A549 (cell line): Measurements from ENCODE around the gene RASSF8. TPM values are rescaled to one million over a fixed set of nuclear protein-coding genes. Genes with fewer than 3 reads are reported as not detected.

Experiments
- ATAC-seq, 2 experiments: fragments of 200-7000 bp in 1 of 2; fragments of >200 bp in 1 of 2; cut with Nextera tagmentation in 1 of 2; cut with Tn5 transposase in 1 of 2; 3 replicates each; pipeline versions ENCODE4 v1.8.0 to v1.9.1; 2018 to 2020; ENCODE audit warnings: mild to moderate bottlenecking in 1 of 2, moderate library complexity in 1 of 2
- CTCF ChIA-PET: fragments of 300-600 bp; sonication (Branson Sonifier 250); formaldehyde crosslinking; extraction: SDS; loops from one replicate; lab custom pipeline; 2021; ENCODE audit warnings: antibody characterized with exemption, inconsistent platforms; lab: Yijun Ruan, JAX
- POLR2A ChIA-PET: fragments of 350-600 bp; formaldehyde crosslinking; extraction: SDS; loops from one replicate; lab custom pipeline; 2021; ENCODE audit warnings: antibody characterized with exemption, inconsistent platforms; lab: Yijun Ruan, JAX
- DNase-seq, 2 experiments: peaks; one replicate each; pipeline versions ENCODE4 v3.0.0 to v3.0.0-alpha.2; 2011 to 2016; ENCODE audit warnings: low read depth in 1 of 2, low spot score in 1 of 2
- FAIRE-seq: peaks from 2 replicates; lab custom pipeline; 2011; peaks lifted over from hg19 to GRCh38; lab: Jason Lieb, UNC
- H3K27ac ChIP-seq, 2 experiments: fragments of >200 bp; sonication (Bioruptor Twin); formaldehyde crosslinking; 3 replicates each; pipeline ENCODE4 v1.5.1; 2016 to 2017
- H3K4me1 ChIP-seq: fragments of >200 bp; sonication (Bioruptor Twin); formaldehyde crosslinking; 3 replicates; pipeline ENCODE4 v1.6.1; 2016
- H3K4me2 ChIP-seq: fragments of >200 bp; sonication (Bioruptor Twin); formaldehyde crosslinking; 3 replicates; pipeline ENCODE4 v1.6.1; 2016
- H3K4me3 ChIP-seq: fragments of >200 bp; sonication (Bioruptor Twin); formaldehyde crosslinking; 3 replicates; pipeline ENCODE4 v1.5.1; 2016
- H3K9me3 ChIP-seq: fragments of >200 bp; sonication (Bioruptor Twin); formaldehyde crosslinking; 3 replicates; pipeline ENCODE4 v1.6.1; 2016
- ATOH8 ChIP-seq: fragments of 250-450 bp; sonication (Bioruptor Pico); IDR thresholded peaks from 2 replicates; pipeline ENCODE4 v1.5.0; 2020; ENCODE audit warnings: low read depth, mild to moderate bottlenecking, moderate library complexity
- BCL3 ChIP-seq: fragments of >200 bp; sonication (Bioruptor Twin); formaldehyde crosslinking; IDR thresholded peaks from 3 replicates; pipeline ENCODE4 v1.6.1; 2016
- CEBPB ChIP-seq, 2 experiments: fragments of >200 bp in 1 of 2; sonication (Bioruptor Twin) in 1 of 2; formaldehyde crosslinking in 1 of 2; IDR thresholded peaks; 2 replicates each; pipeline ENCODE4 v1.6.1; 2012 to 2016
- EHMT2 ChIP-seq: fragments of 200-600 bp; sonication (generic); IDR thresholded peaks from 2 replicates; pipeline ENCODE4 v1.6.1; 2016; ENCODE audit warnings: antibody characterized with exemption, low read depth, mild to moderate bottlenecking, moderate library complexity
- FOSL2 ChIP-seq, 2 experiments: fragments of 450-650 bp in 1 of 2; fragments of >200 bp in 1 of 2; sonication (Bioruptor Twin) in 1 of 2; formaldehyde crosslinking; IDR thresholded peaks; 2 replicates each; pipeline versions ENCODE4 v1.5.0 to v1.6.1; 2016 to 2020; ENCODE audit warnings: mild to moderate bottlenecking in 1 of 2, moderate library complexity in 1 of 2
- HOXA7 ChIP-seq: fragments of 250-450 bp; sonication (Bioruptor Pico); IDR thresholded peaks from 2 replicates; pipeline ENCODE4 v1.5.0; 2020; ENCODE audit warnings: mild to moderate bottlenecking, moderate library complexity
- JUN ChIP-seq, 2 experiments: fragments of >200 bp; sonication (Bioruptor Twin); formaldehyde crosslinking; IDR thresholded peaks; 2 replicates in 1 of 2; 3 replicates in 1 of 2; pipeline ENCODE4 v1.6.1; 2016 to 2017
- MAZ ChIP-seq: fragments of 150-350 bp; IDR thresholded peaks from 2 replicates; pipeline ENCODE4 v1.6.1; 2014; ENCODE audit warnings: antibody characterized with exemption, low read depth, low read length, borderline replicate concordance
- RAD21 ChIP-seq, 2 experiments: fragments of >200 bp in 1 of 2; sonication (Bioruptor Twin) in 1 of 2; formaldehyde crosslinking in 1 of 2; IDR thresholded peaks in 1 of 2; conservative IDR thresholded peaks in 1 of 2; 2 replicates in 1 of 2; 3 replicates in 1 of 2; pipeline ENCODE4 v1.6.1; 2012 to 2018; ENCODE audit warnings: inconsistent platforms in 1 of 2
- REST ChIP-seq: fragments of 200-600 bp; sonication (generic); IDR thresholded peaks from 2 replicates; pipeline ENCODE4 v1.6.1; 2016; ENCODE audit warnings: antibody characterized with exemption, mild to moderate bottlenecking, moderate library complexity
- SMC3 ChIP-seq: fragments of >200 bp; sonication (Bioruptor Twin); formaldehyde crosslinking; IDR thresholded peaks from 3 replicates; pipeline ENCODE4 v1.6.1; 2018; ENCODE audit warnings: inconsistent platforms
- TP53 ChIP-seq: fragments of 250-450 bp; sonication (Bioruptor Pico); IDR thresholded peaks from 2 replicates; pipeline ENCODE4 v1.5.0; 2021; ENCODE audit warnings: mild to moderate bottlenecking, moderate library complexity
- ZNF302 ChIP-seq: fragments of 250-450 bp; sonication (Bioruptor Pico); IDR thresholded peaks from 2 replicates; pipeline ENCODE4 v1.9.0; 2021; ENCODE audit warnings: inconsistent platforms, mild to moderate bottlenecking, moderate library complexity
- WGBS: methylation state at CpG from one replicate; pipeline ENCODE4 v1.1.6; 2017; ENCODE audit errors: missing lambda C conversion rate; 5-methylcytosine and 5-hydroxymethylcytosine counted together
- polyA plus RNA-seq, 4 experiments: library from polyadenylated mRNA; depleted of rRNA in 3 of 4; stranded (reverse); fragments of >200 nt; fragmentation: RNase III in 1 of 4; extraction: RNeasy Plus Mini Kit Qiagen cat#74134 plus additional on column Dnase treatment in 1 of 4; gene quantifications; 2 replicates in 3 of 4; 3 replicates in 1 of 4; pipeline ENCODE4 v1.2.3, GENCODE V29; 2011 to 2017
- TF ChIP-seq, protein P1 (sequence below): fragments of >200 bp; sonication (Bioruptor Twin); formaldehyde crosslinking; IDR thresholded peaks from 3 replicates; pipeline ENCODE4 v1.5.1; 2016

The RASSF8 gene
- polyA plus RNA-seq, 2 of the 4 experiments (the other 2 are of a cell fraction): 5.7 to 8.7 TPM

- Histone ChIP-seq H3K27ac (no peak overlapping the region), H3K4me3 (no peak overlapping the region), H3K9me3 (no peaks in the 10 kb centered on the region), H3K4me1 (0 out of 3 replicates have a peak, but pooled peaks cover 3% of the 10 kb centered on the region), H3K4me2 (no peak overlapping the region)
- DNase-seq: no peak
- no peak for ATAC-seq
- POLR2A ChIA-PET: no interaction called here
- no peak for FAIRE-seq
- CTCF ChIA-PET: interaction anchor here (0.9 to 1.6 kb wide), 3 partner anchors 10 to 741 kb away, joined by 3 to 4 read pairs (median 3); partner anchors contain the start of gene ITPR2
- TF ChIP-seq BCL3: no peak
- peak; percentile 20 to 26; a peak in 1 of 5 replicates for TF ChIP-seq RAD21 (conservative IDR thresholded peaks at IDR 0.05 in 1 of 2, IDR thresholded peaks at IDR 0.05 in 1 of 2)
- WGBS: 95% methylated on average over 6 of the region's 6 CpGs
These were observed 133.3 kb downstream of the RASSF8 start for GRCh38 chr12:26091822-26092221.

- WGBS: 84% methylated on average over 4 of the region's 4 CpGs
- TF ChIP-seq REST: no peak
- TF ChIP-seq ZNF302: no peak
- no peak for TF ChIP-seq CEBPB (IDR thresholded peaks at IDR 0.05)
- no peak for TF ChIP-seq EHMT2
- TF ChIP-seq JUN (IDR thresholded peaks at IDR 0.05): no peak
- TF ChIP-seq HOXA7: no peak
- TF ChIP-seq SMC3: no peak
- TF ChIP-seq ATOH8 (CRISPR knock-in tag): no peak
- no peak for TF ChIP-seq TP53
- TF ChIP-seq MAZ: no peak
- TF ChIP-seq, protein P1, sequence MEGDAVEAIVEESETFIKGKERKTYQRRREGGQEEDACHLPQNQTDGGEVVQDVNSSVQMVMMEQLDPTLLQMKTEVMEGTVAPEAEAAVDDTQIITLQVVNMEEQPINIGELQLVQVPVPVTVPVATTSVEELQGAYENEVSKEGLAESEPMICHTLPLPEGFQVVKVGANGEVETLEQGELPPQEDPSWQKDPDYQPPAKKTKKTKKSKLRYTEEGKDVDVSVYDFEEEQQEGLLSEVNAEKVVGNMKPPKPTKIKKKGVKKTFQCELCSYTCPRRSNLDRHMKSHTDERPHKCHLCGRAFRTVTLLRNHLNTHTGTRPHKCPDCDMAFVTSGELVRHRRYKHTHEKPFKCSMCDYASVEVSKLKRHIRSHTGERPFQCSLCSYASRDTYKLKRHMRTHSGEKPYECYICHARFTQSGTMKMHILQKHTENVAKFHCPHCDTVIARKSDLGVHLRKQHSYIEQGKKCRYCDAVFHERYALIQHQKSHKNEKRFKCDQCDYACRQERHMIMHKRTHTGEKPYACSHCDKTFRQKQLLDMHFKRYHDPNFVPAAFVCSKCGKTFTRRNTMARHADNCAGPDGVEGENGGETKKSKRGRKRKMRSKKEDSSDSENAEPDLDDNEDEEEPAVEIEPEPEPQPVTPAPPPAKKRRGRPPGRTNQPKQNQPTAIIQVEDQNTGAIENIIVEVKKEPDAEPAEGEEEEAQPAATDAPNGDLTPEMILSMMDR: no peak
- no peak for TF ChIP-seq FOSL2 (IDR thresholded peaks at IDR 0.05)
- TF ChIP-seq FOSL2 (CRISPR knock-in tag; IDR thresholded peaks at IDR 0.05): no peak
- ChIA-PET POLR2A (no interaction called here), CTCF (interaction anchor here (1.1 to 1.6 kb wide), 2 partner anchors 609 to 741 kb away, joined by 3 to 4 read pairs; partner anchors contain the start of gene ITPR2)
- DNase-seq (no peak), ATAC-seq (no peak), FAIRE-seq (no peak)
- Histone ChIP-seq H3K9me3 (no peaks in the 10 kb centered on the region), H3K4me3 (no peak overlapping the region), H3K4me2 (no peak overlapping the region), H3K27ac (no peak overlapping the region), H3K4me1 (0 out of 3 replicates have a peak, but pooled peaks cover 7% of the 10 kb centered on the region)
These were observed 134.0 kb downstream of the RASSF8 start for GRCh38 chr12:26092346-26093105.
